ENCODE results near the gene DIRAS2.

The DIRAS2 gene

DNA sequence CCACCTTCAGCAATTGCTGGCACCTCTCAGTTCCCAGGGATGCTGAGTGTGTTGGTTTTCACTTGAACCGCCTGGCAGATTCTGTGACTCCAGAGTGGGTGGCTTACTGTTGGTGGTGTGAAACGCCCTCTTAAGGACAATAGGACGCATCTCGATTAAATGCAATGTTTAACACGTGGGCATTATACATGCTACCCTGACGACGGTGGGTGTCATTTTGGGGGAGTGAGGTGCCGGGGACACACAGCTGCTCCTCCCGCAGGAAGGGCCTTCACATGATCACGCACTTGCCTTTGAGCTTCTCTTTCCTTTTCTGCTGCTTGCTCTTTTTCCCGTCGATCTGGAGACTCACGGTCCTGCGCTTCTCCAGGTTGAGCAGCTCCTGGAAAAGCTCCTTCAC, 29.7 kb downstream of the DIRAS2 start:
- DNase-seq (ENCODE audit: low spot score): no peak

DNA sequence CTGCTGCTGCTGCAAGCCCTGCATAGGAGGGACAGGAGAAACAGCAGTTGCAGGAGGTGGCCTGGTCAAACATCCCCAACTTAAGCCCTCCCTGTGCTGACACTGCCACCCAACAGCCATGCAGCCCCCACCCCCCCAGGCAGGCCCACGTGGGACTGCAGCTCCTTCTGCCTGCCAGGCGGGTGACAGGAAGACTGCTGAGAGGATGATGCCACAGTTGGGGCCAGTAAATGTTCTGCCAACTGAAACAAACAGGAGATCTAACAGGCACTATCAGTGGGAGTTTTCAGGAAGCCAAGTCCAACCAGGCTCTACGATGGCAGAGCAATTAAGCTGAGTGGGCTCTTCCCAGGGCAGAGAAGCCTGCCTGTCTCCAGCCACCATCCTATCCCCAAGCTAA, 31.1 kb downstream of the DIRAS2 start:
- no peak for DNase-seq (ENCODE audit: low spot score)

DNA sequence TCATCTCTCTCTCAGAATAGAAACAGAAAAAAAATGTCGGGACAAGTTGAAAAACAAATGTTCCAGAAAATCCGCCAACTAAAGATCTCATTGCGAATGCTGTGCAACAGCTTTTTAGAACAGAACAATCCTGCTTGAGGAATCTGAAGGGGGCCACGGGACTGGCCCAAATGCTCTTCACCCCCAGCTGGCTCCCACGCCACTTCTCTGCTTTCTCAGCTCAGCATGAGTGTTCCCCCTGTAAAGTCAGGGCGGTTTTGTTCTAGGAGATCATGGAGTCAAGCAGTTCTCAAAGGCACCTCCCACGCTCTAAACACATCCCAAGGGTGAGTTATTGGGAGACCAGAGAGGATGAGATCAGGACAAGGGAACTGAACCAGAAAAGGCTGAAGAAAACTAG, 31.5 kb downstream of the DIRAS2 start:
- DNase-seq (ENCODE audit: low spot score): no peak

DNA sequence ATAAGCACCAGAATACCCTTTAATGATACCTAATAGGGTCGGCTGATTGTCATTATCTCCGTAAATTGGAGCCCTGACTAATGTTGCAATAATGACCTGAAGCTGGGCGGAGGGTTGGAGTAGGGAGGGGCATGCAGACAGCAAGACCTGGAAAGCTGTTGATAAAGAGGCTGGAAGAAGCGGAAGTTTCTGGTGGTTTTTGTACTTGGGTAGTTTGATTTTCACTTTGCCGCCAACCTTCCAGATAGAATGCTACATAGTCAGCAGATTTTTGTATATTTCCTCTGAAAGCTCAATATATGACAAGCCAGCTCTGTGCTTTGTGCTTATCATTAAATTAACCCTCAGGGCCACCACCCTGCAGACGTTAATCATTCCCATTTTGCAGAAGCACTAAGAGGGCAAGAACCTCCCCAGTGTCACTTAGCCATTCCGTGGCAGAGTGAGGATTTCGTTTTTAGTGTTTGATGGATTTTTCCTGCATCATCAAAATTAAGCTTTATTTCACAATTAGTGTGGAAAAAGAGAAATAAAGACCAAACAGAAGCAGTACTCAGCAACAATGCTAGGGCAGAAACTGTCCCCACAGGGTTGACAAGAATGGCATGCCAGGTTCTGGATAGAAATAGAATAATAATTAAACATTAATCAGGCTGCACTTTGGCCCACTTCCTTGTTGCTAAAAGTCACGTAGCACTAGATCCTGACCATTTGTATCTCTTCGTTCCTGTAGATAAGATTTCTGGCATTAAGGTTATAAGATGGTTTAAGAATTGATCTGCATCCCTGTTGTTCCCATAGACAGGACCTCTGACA, 34.7 kb downstream of the DIRAS2 start:
- no peak for DNase-seq (ENCODE audit: low spot score)

DNA sequence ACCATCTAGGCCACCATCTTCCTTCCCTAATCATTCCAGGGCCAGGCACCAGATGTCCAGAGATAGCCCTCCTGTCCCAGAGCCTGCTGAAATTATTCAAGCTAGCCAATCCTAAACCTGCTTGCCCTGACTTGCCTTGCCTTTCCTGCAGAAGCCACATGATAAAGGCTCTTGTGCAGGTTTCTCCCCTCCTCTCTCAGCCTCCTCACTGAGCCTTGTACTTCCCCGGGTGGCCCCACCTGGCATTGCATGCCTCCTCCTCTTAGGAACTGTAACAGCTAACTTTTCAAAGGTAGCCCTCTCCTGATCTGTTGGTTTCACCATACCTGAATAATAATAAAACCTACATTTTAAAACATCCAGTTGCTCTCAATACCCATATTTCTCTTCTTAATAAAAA, 42.6 kb downstream of the DIRAS2 start:
- no peak for DNase-seq (ENCODE audit: low spot score)

DNA sequence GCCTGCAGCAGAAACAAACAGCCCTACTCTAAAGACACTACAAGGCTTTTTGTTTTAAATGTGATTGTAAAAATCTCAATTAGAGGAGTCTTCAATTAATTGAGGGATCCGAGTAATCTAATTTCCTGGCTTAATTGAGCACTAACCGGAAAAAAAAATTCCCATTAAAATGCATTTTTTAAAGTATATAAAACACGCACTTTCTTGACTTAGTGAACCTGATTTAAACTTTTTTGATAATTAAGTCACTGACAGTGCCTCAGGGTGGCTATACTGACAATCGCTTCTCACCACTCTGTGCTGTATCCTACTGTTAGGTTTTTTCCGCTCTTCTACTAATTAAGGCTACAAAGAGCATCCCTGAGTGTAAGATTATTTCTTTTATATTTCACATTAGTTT, 44.4 kb downstream of the DIRAS2 start:
- no peak for DNase-seq (ENCODE audit: low spot score)

DNA sequence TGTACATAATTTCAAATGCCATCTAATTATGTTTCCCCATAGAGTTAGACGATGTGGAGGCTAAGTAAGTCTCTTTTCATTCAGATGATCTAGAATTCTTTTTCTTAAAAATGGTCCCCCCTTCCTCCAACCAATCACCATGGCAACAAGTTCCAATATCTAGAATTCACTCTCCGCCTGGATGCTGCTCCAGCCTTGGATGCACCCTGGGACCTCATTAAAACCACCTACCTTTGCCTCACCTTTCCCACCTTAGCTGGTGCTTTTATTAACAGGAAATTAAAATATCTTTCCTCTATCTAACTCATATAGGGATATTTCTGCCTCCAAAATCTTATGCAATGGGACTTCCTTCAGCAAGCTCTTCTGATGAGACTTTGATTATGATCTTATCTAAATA, 49.0 kb downstream of the DIRAS2 start:
- no peak for DNase-seq (ENCODE audit: low spot score)

DNA sequence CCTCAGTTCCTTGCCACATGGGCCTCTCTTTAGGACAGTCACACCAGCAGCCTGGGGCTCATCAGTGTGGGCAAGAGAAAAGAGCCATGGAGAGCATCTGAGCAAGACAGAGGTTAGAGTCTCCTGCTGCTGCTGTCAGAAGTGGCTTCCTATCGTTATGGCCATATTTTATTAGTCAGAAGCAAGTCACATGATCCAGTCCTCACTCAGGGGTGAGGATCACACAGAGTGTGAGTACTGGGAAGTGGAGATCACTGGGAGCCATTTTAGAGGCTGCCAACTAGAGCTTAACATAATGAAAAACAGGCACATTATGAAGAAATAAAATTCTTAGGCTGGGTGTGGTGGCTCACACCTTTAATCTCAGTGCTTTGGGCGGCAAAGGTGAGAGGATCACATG, 62.0 kb downstream of the DIRAS2 start:
- DNase-seq (ENCODE audit: low spot score): no peak

DNA sequence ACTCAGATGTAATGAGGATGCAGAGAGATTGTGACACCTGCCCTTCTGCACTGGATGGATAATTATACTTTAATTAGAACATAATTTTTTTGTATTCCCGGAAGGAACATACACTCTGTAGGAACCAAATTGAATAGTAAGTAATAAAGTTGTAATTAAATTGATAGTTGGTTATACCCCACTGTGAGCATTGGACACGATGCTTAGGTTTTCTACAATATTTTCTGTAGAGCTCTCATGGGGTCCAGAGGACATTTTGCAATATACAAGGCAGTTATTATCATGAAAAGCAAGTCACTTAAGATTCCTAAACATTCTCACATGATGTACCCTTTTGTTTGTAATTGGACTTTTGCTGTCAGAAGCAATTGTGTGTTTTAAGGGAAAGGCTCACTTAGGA, 63.4 kb downstream of the DIRAS2 start:
- DNase-seq (ENCODE audit: low spot score): no peak

DNA sequence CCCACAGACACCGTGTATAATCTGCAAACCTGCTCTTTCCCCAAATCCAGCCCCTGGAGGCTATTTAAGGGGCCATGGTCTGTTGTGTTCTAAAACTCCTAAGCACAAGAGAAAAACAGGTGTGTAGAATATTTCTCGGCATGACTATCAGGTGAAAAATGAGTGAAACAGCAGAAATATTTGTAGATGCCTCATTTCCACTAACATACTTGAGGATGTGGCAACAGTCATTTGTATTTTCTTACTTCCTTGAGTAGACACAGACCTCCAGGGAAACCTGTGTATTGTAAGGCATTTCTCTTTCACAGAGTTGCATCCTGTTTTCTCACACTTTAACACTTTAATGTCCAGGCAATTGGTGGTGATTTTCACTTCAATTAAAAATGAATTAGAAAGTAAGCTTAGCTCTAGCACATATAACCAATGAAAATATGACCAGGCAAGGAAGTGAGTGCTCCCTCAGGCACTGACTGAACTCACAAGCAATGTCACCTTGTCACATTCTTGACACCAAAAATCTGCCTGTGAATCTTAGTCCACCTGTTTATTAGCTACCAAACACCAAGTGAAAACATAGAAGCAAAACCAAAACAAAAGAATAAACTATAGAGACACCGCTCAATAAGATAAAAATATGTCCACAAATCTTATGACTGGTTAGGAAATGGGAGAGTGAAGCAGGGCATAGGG, 64.4 kb downstream of the DIRAS2 start:
- no peak for DNase-seq (ENCODE audit: low spot score)

DNA sequence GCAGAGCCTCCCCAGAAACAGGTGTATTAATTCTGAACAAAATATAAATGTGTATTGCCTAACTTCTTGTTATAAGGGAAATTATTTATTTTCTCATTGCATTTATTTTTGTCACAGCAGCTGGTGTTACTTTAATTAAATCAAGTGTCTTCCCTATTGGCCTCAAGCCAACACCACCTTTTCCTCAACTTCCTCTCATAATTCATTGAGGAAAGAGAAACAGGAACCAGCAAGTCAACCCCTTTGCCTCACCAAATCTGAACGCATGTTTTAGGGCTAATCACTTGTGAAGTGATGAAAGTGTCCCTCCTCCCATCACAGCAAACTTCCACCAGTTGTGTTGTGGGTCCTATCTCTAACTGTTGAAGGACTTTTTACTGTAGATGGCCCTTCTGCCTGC, 73.1 kb downstream of the DIRAS2 start:
- no peak for DNase-seq (ENCODE audit: low spot score)

DNA sequence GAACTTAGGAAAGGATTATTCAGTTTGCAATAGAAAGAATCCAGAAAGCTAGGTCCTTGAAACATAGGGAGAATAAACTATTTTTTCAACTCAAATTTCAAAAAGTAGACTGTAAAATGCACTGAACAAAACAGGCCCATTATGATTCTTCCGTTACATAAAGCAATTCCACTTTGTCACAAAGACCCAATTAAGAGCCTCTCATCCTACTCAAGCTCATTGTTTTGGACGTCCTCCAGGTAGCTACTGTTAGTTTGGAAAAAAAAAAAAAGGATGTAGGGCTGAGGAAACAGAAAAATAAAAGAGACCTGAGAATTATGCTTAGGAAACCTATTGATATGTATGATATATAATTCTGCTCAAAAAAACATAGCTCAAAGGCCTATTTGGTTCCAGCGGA, 74.0 kb downstream of the DIRAS2 start:
- no peak for DNase-seq (ENCODE audit: low spot score)

DNA sequence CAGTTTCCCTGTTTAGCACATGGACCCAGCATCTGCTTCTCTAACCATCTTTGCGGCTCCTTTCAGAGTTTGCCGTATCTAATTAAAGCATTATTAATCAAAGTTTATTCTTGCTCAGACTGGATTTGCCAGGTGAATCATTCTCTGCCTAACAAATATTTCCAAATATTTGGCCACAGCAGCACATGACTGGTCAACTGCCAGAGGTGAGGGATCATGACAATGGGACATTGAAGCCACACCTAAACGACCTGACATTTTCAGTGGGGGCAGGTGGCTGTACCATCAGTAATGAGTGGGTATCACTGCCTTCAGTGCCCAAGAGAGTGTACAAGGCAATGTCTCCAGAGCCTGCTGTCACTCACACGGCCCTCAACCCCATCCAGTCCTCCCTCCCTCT, 80.4 kb downstream of the DIRAS2 start:
- DNase-seq (ENCODE audit: low spot score): no peak
